Immature natural killer cell (primary cell): ENCODE data around the gene C2orf66. TPM values are rescaled to one million over a fixed set of nuclear protein-coding genes. Genes with fewer than 3 reads are reported as not detected.

Experiments used
- DNase-seq, 3 donors: peaks; one replicate each; pipeline ENCODE4 v3.0.0; 2022; ENCODE audit warnings: mixed read lengths in 1 of 3
- H3K27ac Mint-ChIP-seq, 6 donors: one replicate each; pipeline ENCODE4 v1.8.0; 2020; ENCODE audit warnings: mixed read lengths in 6 of 6, mild to moderate bottlenecking in 5 of 6, inconsistent platforms in 4 of 6, moderate library complexity in 3 of 6
- H3K27me3 Mint-ChIP-seq, 3 donors: one replicate each; pipeline ENCODE4 v1.8.0; 2020 to 2021; ENCODE audit warnings: low read depth in 3 of 3, mild to moderate bottlenecking in 3 of 3, mixed read lengths in 3 of 3, moderate library complexity in 3 of 3, inconsistent platforms in 1 of 3
- H3K36me3 Mint-ChIP-seq, 3 donors: one replicate each; pipeline ENCODE4 v1.8.0; 2020; ENCODE audit warnings: mixed read lengths in 3 of 3, inconsistent platforms in 2 of 3, mild to moderate bottlenecking in 2 of 3
- H3K4me1 Mint-ChIP-seq, 2 donors: one replicate each; pipeline ENCODE4 v1.8.0; 2020; ENCODE audit warnings: inconsistent platforms in 2 of 2, mild to moderate bottlenecking in 2 of 2, mixed read lengths in 2 of 2, moderate library complexity in 1 of 2
- H3K4me3 Mint-ChIP-seq, 5 donors: one replicate each; pipeline ENCODE4 v1.8.0; 2020; ENCODE audit warnings: mild to moderate bottlenecking in 5 of 5, mixed read lengths in 5 of 5, inconsistent platforms in 3 of 5, moderate library complexity in 3 of 5
- H3K9me3 Mint-ChIP-seq, 6 donors: one replicate each; pipeline ENCODE4 v1.8.0; 2020; ENCODE audit warnings: mild to moderate bottlenecking in 6 of 6, mixed read lengths in 6 of 6, inconsistent platforms in 4 of 6, moderate library complexity in 3 of 6
- polyA plus RNA-seq, 3 donors: library from polyadenylated mRNA; unstranded; fragments of 300-500 nt; fragmentation: Illumina TruSeq; gene quantifications; one replicate each; pipeline ENCODE4 v1.2.3, GENCODE V29; 2021

The C2orf66 gene
- polyA plus RNA-seq, 3 donors from 2014 or later: 0.16 TPM; not detected in 2

- no peak for DNase-seq
- H3K9me3 Mint-ChIP-seq: no peaks in the 10 kb centered on the region
- H3K36me3 Mint-ChIP-seq: no peaks in the 10 kb centered on the region
- H3K4me1 Mint-ChIP-seq: no peaks in the 10 kb centered on the region
- no peak overlapping the region for H3K27ac Mint-ChIP-seq
- peaks cover 6 to 27% (median 20%) of the 10 kb centered on the region in 3 donors for H3K27me3 Mint-ChIP-seq
- no peak overlapping the region for H3K4me3 Mint-ChIP-seq
These were observed 981 bp downstream of the C2orf66 start for GRCh38 chr2:196808083-196808665.

GRCh38 chr2:196804381-196804780 is 4.8 kb downstream of the C2orf66 start:
- Mint-ChIP-seq H3K4me1 (peaks cover 4 to 10% of the 10 kb centered on the region in 2 donors), H3K9me3 (no peaks in the 10 kb centered on the region), H3K27ac (no peak overlapping the region), H3K4me3 (no peak overlapping the region), H3K27me3 (peaks cover 3 to 26% (median 23%) of the 10 kb centered on the region in 3 donors), H3K36me3 (no peaks in the 10 kb centered on the region)
- DNase-seq: no peak

GRCh38 chr2:196802401-196802800 is 6.8 kb downstream of the C2orf66 start:
- no peak for DNase-seq
- Mint-ChIP-seq H3K27ac (no peak overlapping the region), H3K9me3 (no peaks in the 10 kb centered on the region), H3K4me3 (no peak overlapping the region), H3K4me1 (peaks cover 16 to 25% of the 10 kb centered on the region in 2 donors), H3K27me3 (peaks cover 5 to 23% (median 17%) of the 10 kb centered on the region in 3 donors), H3K36me3 (no peaks in the 10 kb centered on the region)

- Mint-ChIP-seq H3K36me3 (peaks cover 2% of the 10 kb centered on the region in 3 donors), H3K4me1 (peaks cover 20 to 32% of the 10 kb centered on the region in 2 donors), H3K27me3 (peaks cover 5 to 23% (median 13%) of the 10 kb centered on the region in 3 donors), H3K9me3 (no peaks in the 10 kb centered on the region), H3K27ac (no peak overlapping the region), H3K4me3 (no peak overlapping the region)
- no peak for DNase-seq
These were observed 7.4 kb downstream of the C2orf66 start for GRCh38 chr2:196801674-196802261.

DNA sequence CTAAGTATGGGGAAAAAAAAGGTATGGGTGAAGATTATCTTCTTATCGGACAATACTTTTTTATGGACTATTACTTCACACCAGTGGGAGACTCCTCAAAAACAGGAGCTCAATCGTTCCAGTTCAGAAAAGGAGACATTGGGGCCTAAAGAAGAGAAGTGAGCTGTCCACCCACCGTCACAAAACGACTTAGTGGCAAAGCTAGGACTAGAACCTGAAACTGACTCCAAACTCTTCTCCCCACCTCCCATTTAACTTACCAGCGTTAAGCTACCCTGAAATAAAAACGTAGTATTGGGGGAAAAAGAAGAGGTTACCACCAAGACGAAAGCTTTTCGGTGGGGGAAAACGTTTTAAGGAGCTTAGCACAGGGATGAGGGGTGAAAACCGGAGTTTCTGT is 10.2 kb downstream of the C2orf66 start:
- peak overlapping the region; percentile 87 to 97 (median 94) for H3K27ac Mint-ChIP-seq
- H3K9me3 Mint-ChIP-seq: no peaks in the 10 kb centered on the region
- peak overlapping the region; percentile 93 to 100 (median 96) for H3K4me3 Mint-ChIP-seq
- DNase-seq: no peak
- peaks cover 24 to 48% of the 10 kb centered on the region in 2 donors for H3K4me1 Mint-ChIP-seq
- H3K36me3 Mint-ChIP-seq: peaks cover 7 to 14% (median 14%) of the 10 kb centered on the region in 3 donors
- H3K27me3 Mint-ChIP-seq: peaks cover 4 to 12% (median 12%) of the 10 kb centered on the region in 3 donors

GRCh38 chr2:196792865-196793264 is 16.3 kb downstream of the C2orf66 start:
- Mint-ChIP-seq H3K4me1 (peaks cover 10 to 27% of the 10 kb centered on the region in 2 donors), H3K4me3 (no peak overlapping the region), H3K9me3 (no peaks in the 10 kb centered on the region), H3K36me3 (peaks cover 21 to 51% (median 32%) of the 10 kb centered on the region in 3 donors), H3K27me3 (peaks cover 0 to 4% (median 0%) of the 10 kb centered on the region in 3 donors), H3K27ac (no peak overlapping the region)
- DNase-seq: no peak

DNA sequence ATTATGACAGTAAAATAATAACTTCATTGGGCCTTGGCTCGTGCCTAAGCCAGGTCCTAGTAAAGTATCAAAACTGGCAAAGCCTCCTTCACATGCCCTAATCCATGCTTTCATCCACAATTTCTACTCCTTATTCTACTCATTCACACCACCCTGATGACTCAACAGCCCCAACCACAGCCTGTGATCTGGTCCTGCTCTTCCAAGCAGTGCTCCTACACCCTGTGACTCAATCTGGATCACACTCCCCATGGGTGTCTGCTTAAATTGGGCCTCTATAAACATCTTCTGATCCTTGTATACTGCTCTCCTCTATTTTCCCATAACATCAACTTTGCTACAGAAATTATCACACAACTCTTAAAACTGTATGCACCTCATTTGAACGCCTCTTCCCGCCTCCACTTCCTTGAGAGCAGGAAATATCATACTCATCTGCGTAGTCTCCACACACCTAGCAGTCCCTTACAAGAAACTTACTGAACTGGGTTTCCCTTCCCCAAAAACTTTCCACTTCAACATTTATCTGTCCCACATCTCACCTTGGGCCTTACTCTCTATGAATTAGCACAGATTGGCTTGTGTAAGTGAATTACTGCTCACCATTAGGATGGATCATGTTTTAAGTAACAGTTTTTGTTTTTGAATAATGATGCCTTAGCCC is 25.6 kb downstream of the C2orf66 start:
- peak overlapping the region in 1 of 6 donors; percentile 49 for H3K27ac Mint-ChIP-seq
- peaks cover 0 to 2% (median 0%) of the 10 kb centered on the region in 3 donors for H3K27me3 Mint-ChIP-seq
- H3K36me3 Mint-ChIP-seq: peaks cover 18 to 42% (median 27%) of the 10 kb centered on the region in 3 donors
- peaks cover 0 to 1% of the 10 kb centered on the region in 2 donors for H3K4me1 Mint-ChIP-seq
- H3K9me3 Mint-ChIP-seq: no peaks in the 10 kb centered on the region
- no peak overlapping the region for H3K4me3 Mint-ChIP-seq
- no peak for DNase-seq

DNA sequence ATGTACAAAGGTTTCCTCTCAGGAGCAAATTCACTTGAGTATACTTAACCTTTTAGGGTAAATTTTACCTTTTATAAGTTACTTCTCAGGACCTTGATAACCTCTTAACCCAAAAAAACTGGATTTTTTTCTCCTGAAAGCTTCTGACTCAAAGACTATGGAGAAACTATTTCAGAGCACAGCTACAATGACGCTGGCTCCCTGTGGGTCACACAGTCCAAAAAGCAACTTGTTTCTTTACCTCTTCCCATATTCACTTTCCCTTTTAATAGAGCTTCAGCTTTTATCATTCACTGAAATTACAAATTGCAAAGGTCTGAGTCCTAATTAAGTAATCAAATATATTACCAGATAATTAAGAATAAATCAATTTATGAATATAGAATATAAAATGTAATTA is 42.1 kb downstream of the C2orf66 start:
- no peaks in the 10 kb centered on the region for H3K4me1 Mint-ChIP-seq
- peaks cover 28 to 56% (median 32%) of the 10 kb centered on the region in 3 donors for H3K36me3 Mint-ChIP-seq
- no peaks in the 10 kb centered on the region for H3K27me3 Mint-ChIP-seq
- no peak overlapping the region for H3K4me3 Mint-ChIP-seq
- no peak overlapping the region for H3K27ac Mint-ChIP-seq
- no peaks in the 10 kb centered on the region for H3K9me3 Mint-ChIP-seq
- DNase-seq: no peak

- Mint-ChIP-seq H3K4me1 (no peaks in the 10 kb centered on the region), H3K36me3 (peaks cover 23 to 43% (median 31%) of the 10 kb centered on the region in 3 donors), H3K4me3 (no peak overlapping the region), H3K9me3 (peaks cover 9 to 29% (median 25%) of the 10 kb centered on the region in 6 donors), H3K27me3 (peaks cover 2 to 4% (median 3%) of the 10 kb centered on the region in 3 donors), H3K27ac (no peak overlapping the region)
- no peak for DNase-seq
These were observed 49.8 kb downstream of the C2orf66 start for GRCh38 chr2:196759378-196759706.

- Mint-ChIP-seq H3K4me3 (no peak overlapping the region), H3K36me3 (peaks cover 17 to 36% (median 25%) of the 10 kb centered on the region in 3 donors), H3K9me3 (peaks cover 9 to 34% (median 31%) of the 10 kb centered on the region in 6 donors), H3K27me3 (peaks cover 2 to 6% (median 3%) of the 10 kb centered on the region in 3 donors), H3K27ac (no peak overlapping the region), H3K4me1 (no peaks in the 10 kb centered on the region)
- no peak for DNase-seq
These were observed 50.4 kb downstream of the C2orf66 start for GRCh38 chr2:196758474-196759377.

Other genes with a start within 250 kb of the C2orf66 start
- under 1 TPM in 1 of 3 donors, not detected in 2; 0.18 TPM for gene HECW2, start 215.8 kb downstream of the C2orf66 start, polyA plus RNA-seq
- gene CCDC150, start 169.6 kb downstream of the C2orf66 start, polyA plus RNA-seq: not detected
- 10 to 100 TPM in 2 of 3 donors, 1 to 10 TPM in 1; 9.7 to 14.3 (median 12.7) TPM for gene GTF3C3, start 9.7 kb downstream of the C2orf66 start, polyA plus RNA-seq
- under 1 TPM in 2 of 3 donors, not detected in 1; 0.09 to 0.62 TPM for gene PGAP1, start 117.4 kb upstream of the C2orf66 start, polyA plus RNA-seq